Panc1 (cell line): ENCODE measurements around the gene VAMP8. TPM values are rescaled to one million over a fixed set of nuclear protein-coding genes. Genes with fewer than 3 reads are reported as not detected.
A peak's percentile ranks its signal among the peaks of the same experiment; 100 is the strongest.

Experiments
- ATAC-seq: fragments of 200-7000 bp; cut with Tn5 transposase; 2 replicates; pipeline ENCODE4 v1.9.1; 2020; ENCODE audit warnings: mild to moderate bottlenecking, moderate library complexity
- BruUV-seq: library from RNA; stranded (reverse); fragments of 400-500 nt; replicated peaks from 2 replicates; lab custom pipeline; 2021; lab: Mats Ljungman, UMichigan
- CTCF ChIA-PET: fragments of 300-600 bp; sonication (Branson Sonifier 250); formaldehyde crosslinking; loops from one replicate; lab custom pipeline; 2022; ENCODE audit warnings: antibody characterized with exemption; lab: Charles Lee
- POLR2A ChIA-PET: fragments of 300-600 bp; sonication (Branson Sonifier 250); formaldehyde crosslinking; loops from one replicate; lab custom pipeline; 2022; ENCODE audit warnings: antibody characterized with exemption; lab: Charles Lee
- DNase-seq: peaks from one replicate; pipeline ENCODE4 v3.0.0-alpha.2; 2010; ENCODE audit warnings: low read depth, low spot score
- H3K27ac ChIP-seq: 2 replicates; pipeline ENCODE4 v1.5.1; 2011; ENCODE audit warnings: mild to moderate bottlenecking, low read length, inconsistent platforms
- H3K27me3 ChIP-seq: fragments of 200-500 bp; sonication (Bioruptor generic); 2 replicates; pipeline ENCODE4 v1.6.0; 2014; ENCODE audit warnings: low read length, inconsistent platforms; ENCODE audit not compliant: control insufficient read depth, insufficient read depth
- H3K36me3 ChIP-seq: fragments of 200-500 bp; sonication (Bioruptor generic); 2 replicates; pipeline ENCODE4 v1.5.1; 2014; ENCODE audit warnings: inconsistent platforms, mild to moderate bottlenecking, low read length, moderate library complexity; ENCODE audit not compliant: control insufficient read depth, insufficient read depth
- H3K4me1 ChIP-seq: 2 replicates; pipeline ENCODE4 v1.5.1; 2011; ENCODE audit warnings: inconsistent platforms, mild to moderate bottlenecking, low read length, moderate library complexity; ENCODE audit not compliant: control insufficient read depth, insufficient read depth
- H3K4me3 ChIP-seq, 2 experiments: 2 replicates each; pipeline ENCODE4 v1.5.1; 2011 to 2012; ENCODE audit warnings: low read depth in 2 of 2, low read length in 2 of 2, mild to moderate bottlenecking in 2 of 2, inconsistent platforms in 1 of 2, moderate library complexity in 1 of 2
- H3K9me3 ChIP-seq: fragments of 200-500 bp; sonication (Bioruptor generic); 2 replicates; pipeline ENCODE4 v1.5.1; 2014; ENCODE audit warnings: low read depth, mild to moderate bottlenecking, inconsistent platforms, low read length, moderate library complexity; ENCODE audit not compliant: control insufficient read depth, insufficient read depth
- CTCF ChIP-seq: fragments of 450-650 bp; IDR thresholded peaks from 2 replicates; pipeline ENCODE4 v1.5.1; 2017; ENCODE audit warnings: mild to moderate bottlenecking
- POLR2AphosphoS5 ChIP-seq: IDR thresholded peaks from 2 replicates; pipeline ENCODE4 v1.6.1; 2012; ENCODE audit warnings: mild to moderate bottlenecking, low read depth, low read length, moderate library complexity
- REST ChIP-seq, 2 experiments: IDR thresholded peaks; 2 replicates each; pipeline ENCODE4 v1.6.1; 2011 to 2012; ENCODE audit warnings: low read depth in 2 of 2, control low read depth in 1 of 2, low read length in 1 of 2, mild to moderate bottlenecking in 1 of 2, moderate library complexity in 1 of 2; ENCODE audit not compliant: insufficient read depth in 1 of 2
- SIN3A ChIP-seq: IDR thresholded peaks from 2 replicates; pipeline ENCODE4 v1.6.1; 2012; ENCODE audit warnings: low read depth, mild to moderate bottlenecking, low read length, moderate library complexity, borderline replicate concordance; ENCODE audit not compliant: insufficient read depth
- TCF7L2 ChIP-seq: IDR thresholded peaks from 2 replicates; pipeline ENCODE4 v1.6.1; 2011; ENCODE audit warnings: mild to moderate bottlenecking, low read depth, low read length, inconsistent platforms
- in situ Hi-C: cut with HindIII; loops from 2 replicates; pipeline ENCODE4 v1.10.0; 2016; ENCODE audit warnings: low sequenced_read_pairs, low pct_unique_long_range_greater_than_20kb
- intact Hi-C: fragments of 100-400 bp; cut with micrococcal nuclease; formaldehyde crosslinking; loops from one replicate; pipeline ENCODE4 v1.10.0; 2022; ENCODE audit not compliant: unreplicated experiment
- total RNA-seq: library from RNA; stranded (reverse); gene quantifications from one replicate; pipeline ENCODE4 v1.2.1, GENCODE V29; 2021; ENCODE audit not compliant: unreplicated experiment

The VAMP8 gene
- total RNA-seq, 1 experiment from 2014 or later = 93.2 TPM

GRCh38 chr2:85536479-85536878 is 40.9 kb upstream of the VAMP8 start:
- DNase-seq (no peak), ATAC-seq (no peak)
- peaks cover 18% of the 10 kb centered on the region for H3K36me3 ChIP-seq
- POLR2A ChIA-PET = interaction anchor here (0.6 to 0.9 kb wide), 3 partner anchors 19 to 906 kb away, joined by 3 to 6 read pairs (median 3); no protein-coding TSS in a partner anchor
- no peaks in the 10 kb centered on the region for H3K9me3 ChIP-seq
- intact Hi-C loops (no loop called here), in situ Hi-C loops (loop anchor here (25.0 kb wide), 1 partner anchor 124 kb away; the partner anchor contains the start of genes CAPG and SH2D6)
- peak overlapping the region; percentile 100 for H3K27ac ChIP-seq
- TF ChIP-seq TCF7L2 = no peak
- TF ChIP-seq SIN3A = no peak
- TF ChIP-seq POLR2AphosphoS5 = no peak
- TF ChIP-seq CTCF = no peak
- TF ChIP-seq REST (IDR thresholded peaks at IDR 0.05; ENCODE audit: insufficient read depth in 1 of 2, low read depth in 2 of 2, low read length in 1 of 2) = no peak
- H3K27me3 ChIP-seq = no peaks in the 10 kb centered on the region
- BruUV-seq = no TSS peak
- H3K4me1 ChIP-seq = peaks cover 37% of the 10 kb centered on the region
- CTCF ChIA-PET = no interaction called here
- peak overlapping the region; percentile 99 to 100; a peak in 3 of 4 replicates for H3K4me3 ChIP-seq

GRCh38 chr2:85537600-85538506 is 39.5 kb upstream of the VAMP8 start:
- peaks cover 32% of the 10 kb centered on the region for H3K36me3 ChIP-seq
- CTCF ChIA-PET = interaction anchor here (0.5 to 2.3 kb wide), 2 partner anchors 118 to 234 kb away, joined by 3 to 11 read pairs; no protein-coding TSS in a partner anchor
- peak overlapping the region; percentile 99 to 100 for H3K4me3 ChIP-seq
- no peaks in the 10 kb centered on the region for H3K27me3 ChIP-seq
- peaks cover 47% of the 10 kb centered on the region for H3K4me1 ChIP-seq
- in situ Hi-C loops (loop anchor here (25.0 kb wide), 1 partner anchor 126 kb away; the partner anchor contains the start of genes CAPG and SH2D6), intact Hi-C loops (loop anchor here (2.0 kb wide), 1 partner anchor 117 kb away; no protein-coding TSS in a partner anchor)
- ATAC-seq (peak; percentile 8; the same call in 1 of the 2 replicates), DNase-seq (no peak)
- TSS peak; percentile 85 for BruUV-seq
- POLR2A ChIA-PET = interaction anchor here (0.6 to 3.0 kb wide), 9 partner anchors 14 to 118 kb away, joined by 3 to 16 read pairs (median 4); partner anchors contain the start of gene SH2D6
- TF ChIP-seq POLR2AphosphoS5 (0 out of 2 replicates have a peak, but pooled peaks have one; percentile 41), CTCF (no peak)
- H3K9me3 ChIP-seq = no peaks in the 10 kb centered on the region
- H3K27ac ChIP-seq = peak overlapping the region; percentile 100
